GM12891 (cell line): ENCODE measurements around the gene HAUS7.

Experiments used
- PAX5 ChIP-seq: IDR thresholded peaks from 2 replicates; pipeline ENCODE4 v1.6.1; 2011; ENCODE audit warnings: low read length, moderate library complexity, mild to moderate bottlenecking; ENCODE audit not compliant: insufficient read depth, severe bottlenecking
- POLR2A ChIP-seq: IDR thresholded peaks from 2 replicates; pipeline ENCODE4 v1.6.1; 2011; ENCODE audit warnings: low read depth, low read length, control low read depth

DNA sequence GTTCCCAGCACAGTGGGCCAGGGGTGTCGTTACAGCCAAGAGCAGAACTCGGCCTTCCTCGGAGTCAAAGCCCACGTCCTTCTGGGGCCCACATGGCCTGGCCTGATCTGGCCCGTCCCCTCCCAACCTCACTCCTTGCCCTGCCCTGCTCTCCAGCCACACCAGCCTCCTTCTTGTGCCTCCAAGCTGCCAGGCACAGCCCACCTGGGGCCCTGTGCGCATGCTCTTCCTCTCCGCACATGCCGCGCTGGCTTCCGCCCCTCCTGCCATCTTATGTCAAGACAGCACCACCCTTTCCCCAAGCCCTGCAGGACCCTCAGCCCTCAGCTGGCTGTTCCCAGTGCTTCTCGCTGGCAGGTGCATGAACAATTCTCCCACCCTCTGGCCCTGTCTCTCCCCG is 6.8 kb downstream of the HAUS7 start:
- TF ChIP-seq POLR2A, result no peak
- TF ChIP-seq PAX5, result no peak
